ENCODE data around the gene EID3.
"Not testable (repeated sequence)": the region's sequence is repeated elsewhere in the genome, so short reads cannot be mapped to it uniquely, and the experiment has no call there.

Gene EID3

GRCh38 chr12:104303538-104304151 lies at the start of gene EID3:
EID3 (plus strand) TSS chr12:104303739; CDS start chr12:104303935, 196 bp downstream.
- peak; percentile 93 for DNase-seq

GRCh38 chr12:104257913-104258472 lies 45.5 kb upstream of the EID3 start:
- DNase-seq = no peak

- DNase-seq = no peak
Observed at GRCh38 chr12:104258476-104259067, 45.0 kb upstream of the EID3 start.

GRCh38 chr12:104263026-104263425 lies 40.5 kb upstream of the EID3 start:
- DNase-seq = no peak

- DNase-seq = no peak
Observed at GRCh38 chr12:104263580-104264358, 39.8 kb upstream of the EID3 start.

- not testable (repeated sequence) for DNase-seq
Observed at GRCh38 chr12:104265436-104265835, 38.1 kb upstream of the EID3 start.

GRCh38 chr12:104272938-104273337 lies 30.6 kb upstream of the EID3 start:
- DNase-seq = no peak

- no peak for DNase-seq
Observed at GRCh38 chr12:104273503-104273902, 30.0 kb upstream of the EID3 start.

- no peak for DNase-seq
Observed at GRCh38 chr12:104274811-104275210, 28.7 kb upstream of the EID3 start.

GRCh38 chr12:104275689-104276088 lies 27.9 kb upstream of the EID3 start:
- DNase-seq = no peak

- DNase-seq = no peak
Observed at GRCh38 chr12:104276273-104277131, 27.0 kb upstream of the EID3 start.

- no peak for DNase-seq
Observed at GRCh38 chr12:104279164-104279563, 24.4 kb upstream of the EID3 start.

- no peak for DNase-seq
Observed at GRCh38 chr12:104280111-104280510, 23.4 kb upstream of the EID3 start.

GRCh38 chr12:104280717-104281458 lies 22.7 kb upstream of the EID3 start:
- no peak for DNase-seq

GRCh38 chr12:104281636-104282035 lies 21.9 kb upstream of the EID3 start:
- DNase-seq = no peak

GRCh38 chr12:104282109-104282508 lies 21.4 kb upstream of the EID3 start:
- DNase-seq = no peak

- DNase-seq = no peak
Observed at GRCh38 chr12:104285740-104286515, 17.6 kb upstream of the EID3 start.

GRCh38 chr12:104286516-104287482 lies 16.7 kb upstream of the EID3 start:
- DNase-seq = peak; percentile 92

GRCh38 chr12:104288635-104289274 lies 14.8 kb upstream of the EID3 start:
- peak; percentile 88 for DNase-seq
